ENCODE results near the gene EXOC3. TPM values are rescaled to one million over a fixed set of nuclear protein-coding genes. Genes with fewer than 3 reads are reported as not detected.

Gene EXOC3
- total RNA-seq, 1 donor from 2014 or later: 43.9 TPM

- H3K9me3 Mint-ChIP-seq (ENCODE audit: unreplicated experiment): no peaks in the 10 kb centered on the region
- H3K4me1 Mint-ChIP-seq (ENCODE audit: unreplicated experiment): no peaks in the 10 kb centered on the region
- peaks cover 2% of the 10 kb centered on the region for H3K27me3 Mint-ChIP-seq (ENCODE audit: unreplicated experiment)
- H3K27ac Mint-ChIP-seq (ENCODE audit: unreplicated experiment): no peak overlapping the region
- no peak overlapping the region for H3K4me3 Mint-ChIP-seq (ENCODE audit: unreplicated experiment)
- no peak for DNase-seq (ENCODE audit: low spot score)
- no peak for TF ChIP-seq CTCF (IDR thresholded peaks at IDR 0.05; ENCODE audit: unreplicated experiment)
- H3K36me3 Mint-ChIP-seq (ENCODE audit: low read depth, unreplicated experiment): no peaks in the 10 kb centered on the region
Observed at GRCh38 chr5:483011-483410, 40.0 kb downstream of the EXOC3 start.

GRCh38 chr5:483434-484140 lies 40.6 kb downstream of the EXOC3 start:
- Mint-ChIP-seq H3K36me3 (ENCODE audit: low read depth, unreplicated experiment) (no peaks in the 10 kb centered on the region), H3K9me3 (ENCODE audit: unreplicated experiment) (no peaks in the 10 kb centered on the region), H3K27ac (ENCODE audit: unreplicated experiment) (no peak overlapping the region), H3K4me3 (ENCODE audit: unreplicated experiment) (no peak overlapping the region), H3K27me3 (ENCODE audit: unreplicated experiment) (peaks cover 2% of the 10 kb centered on the region), H3K4me1 (ENCODE audit: unreplicated experiment) (no peaks in the 10 kb centered on the region)
- TF ChIP-seq CTCF (IDR thresholded peaks at IDR 0.05; ENCODE audit: unreplicated experiment): no peak
- no peak for DNase-seq (ENCODE audit: low spot score)

GRCh38 chr5:484556-484955 lies 41.6 kb downstream of the EXOC3 start:
- no peaks in the 10 kb centered on the region for H3K4me1 Mint-ChIP-seq (ENCODE audit: unreplicated experiment)
- H3K9me3 Mint-ChIP-seq (ENCODE audit: unreplicated experiment): no peaks in the 10 kb centered on the region
- no peak for TF ChIP-seq CTCF (IDR thresholded peaks at IDR 0.05; ENCODE audit: unreplicated experiment)
- H3K27ac Mint-ChIP-seq (ENCODE audit: unreplicated experiment): no peak overlapping the region
- H3K4me3 Mint-ChIP-seq (ENCODE audit: unreplicated experiment): no peak overlapping the region
- DNase-seq (ENCODE audit: low spot score): no peak
- peaks cover 2% of the 10 kb centered on the region for H3K27me3 Mint-ChIP-seq (ENCODE audit: unreplicated experiment)
- no peaks in the 10 kb centered on the region for H3K36me3 Mint-ChIP-seq (ENCODE audit: low read depth, unreplicated experiment)

- no peaks in the 10 kb centered on the region for H3K4me1 Mint-ChIP-seq (ENCODE audit: unreplicated experiment)
- H3K27ac Mint-ChIP-seq (ENCODE audit: unreplicated experiment): peak overlapping the region; percentile 13
- no peaks in the 10 kb centered on the region for H3K36me3 Mint-ChIP-seq (ENCODE audit: low read depth, unreplicated experiment)
- no peaks in the 10 kb centered on the region for H3K9me3 Mint-ChIP-seq (ENCODE audit: unreplicated experiment)
- DNase-seq (ENCODE audit: low spot score): no peak
- no peak overlapping the region for H3K4me3 Mint-ChIP-seq (ENCODE audit: unreplicated experiment)
- TF ChIP-seq CTCF (IDR thresholded peaks at IDR 0.05; ENCODE audit: unreplicated experiment): no peak
- peaks cover 2% of the 10 kb centered on the region for H3K27me3 Mint-ChIP-seq (ENCODE audit: unreplicated experiment)
Observed at GRCh38 chr5:485113-485945, 42.4 kb downstream of the EXOC3 start.

All from endothelial cell (in vitro differentiated cells).